SU-DHL-6 (cell line): ENCODE data around the gene DPP6.

Experiments used
- CTCF ChIP-seq: fragments of 200-600 bp; sonication (generic); IDR thresholded peaks from one replicate; pipeline ENCODE4 v1.5.1; 2017; ENCODE audit warnings: antibody characterized with exemption, mild to moderate bottlenecking, low read length, moderate library complexity; ENCODE audit not compliant: insufficient read depth, poor library complexity, severe bottlenecking
- EZH2phosphoT487 ChIP-seq: fragments of 200-600 bp; sonication (generic), shearing (Covaris generic); conservative IDR thresholded peaks from 2 replicates; pipeline ENCODE4 v1.6.1; 2018; ENCODE audit warnings: mild to moderate bottlenecking, antibody characterized with exemption, low read length, moderate library complexity, mixed read lengths

GRCh38 chr7:154299736-154300135 lies 247.5 kb downstream of the DPP6 start:
- no peak for TF ChIP-seq CTCF
- no peak for TF ChIP-seq EZH2phosphoT487
